ENCODE data around the gene LUC7L2.

GRCh38 chr7:139330333-139331030 is 29.2 kb upstream of the LUC7L2 start:
- no peak for TF ChIP-seq CTCF (IDR thresholded peaks at IDR 0.05; ENCODE audit: insufficient read depth, low read length)
- TF ChIP-seq POLR2AphosphoS5 (IDR thresholded peaks at IDR 0.05; ENCODE audit: low read depth) = no peak
- no peak for TF ChIP-seq REST (IDR thresholded peaks at IDR 0.05; ENCODE audit: insufficient replicate concordance, low read depth)
- no peak for TF ChIP-seq GABPA (IDR thresholded peaks at IDR 0.05; ENCODE audit: low read depth)
- no peak for TF ChIP-seq SPI1 (IDR thresholded peaks at IDR 0.05; ENCODE audit: borderline replicate concordance, low read depth)
